Stimulated activated naive B cell treated with anti-CD40 and anti-IgM and Interleukin-4, amounts not matched to agents 10 μg/mL and 1 μg/mL and 100 μg/mL, for 72 hours (primary cell): Measurements from ENCODE around the gene CAMK2N2.

ENCODE experiments used
- ATAC-seq, 2 donors: fragments of 150-1000 bp; cut with Tn5 transposase; replicated peaks; 2 replicates each; pipeline ENCODE4 v1.10.0; 2021; ENCODE audit warnings: moderate library complexity in 1 of 2
- DNase-seq: peaks from one replicate; pipeline ENCODE4 v3.0.0; 2021
- H3K27ac Mint-ChIP-seq: one replicate; pipeline ENCODE4 v1.8.0; 2022; ENCODE audit warnings: mild to moderate bottlenecking, mixed read lengths
- H3K27me3 Mint-ChIP-seq, 2 donors: one replicate each; pipeline ENCODE4 v1.8.0; 2022; ENCODE audit warnings: mixed read lengths in 2 of 2
- H3K36me3 Mint-ChIP-seq, 2 donors: one replicate each; pipeline ENCODE4 v1.8.0; 2022; ENCODE audit warnings: mixed read lengths in 2 of 2, mild to moderate bottlenecking in 1 of 2
- H3K4me1 Mint-ChIP-seq, 2 donors: one replicate each; pipeline ENCODE4 v1.8.0; 2022; ENCODE audit warnings: mixed read lengths in 2 of 2, mild to moderate bottlenecking in 1 of 2
- H3K4me3 Mint-ChIP-seq, 2 donors: one replicate each; pipeline ENCODE4 v1.8.0; 2022; ENCODE audit warnings: mild to moderate bottlenecking in 2 of 2, mixed read lengths in 2 of 2, moderate library complexity in 1 of 2
- H3K9me3 Mint-ChIP-seq, 2 donors: one replicate each; pipeline ENCODE4 v1.8.0; 2022; ENCODE audit warnings: mixed read lengths in 2 of 2, mild to moderate bottlenecking in 1 of 2

The CAMK2N2 gene

GRCh38 chr3:184259396-184259877 lies 1.9 kb downstream of the CAMK2N2 start:
- H3K36me3 Mint-ChIP-seq = peaks cover 9 to 22% of the 10 kb centered on the region in 2 donors
- no peaks in the 10 kb centered on the region for H3K9me3 Mint-ChIP-seq
- DNase-seq (no peak), ATAC-seq (no peak)
- H3K4me3 Mint-ChIP-seq = peak overlapping the region; percentile 52 to 65
- peaks cover 38 to 48% of the 10 kb centered on the region in 2 donors for H3K27me3 Mint-ChIP-seq
- no peak overlapping the region for H3K27ac Mint-ChIP-seq
- peaks cover 17 to 18% of the 10 kb centered on the region in 2 donors for H3K4me1 Mint-ChIP-seq

GRCh38 chr3:184258926-184259325 lies 2.4 kb downstream of the CAMK2N2 start:
- Mint-ChIP-seq H3K4me3 (no peak overlapping the region), H3K4me1 (peaks cover 17 to 18% of the 10 kb centered on the region in 2 donors), H3K9me3 (no peaks in the 10 kb centered on the region), H3K27ac (no peak overlapping the region), H3K36me3 (peaks cover 9 to 22% of the 10 kb centered on the region in 2 donors), H3K27me3 (peaks cover 38 to 45% of the 10 kb centered on the region in 2 donors)
- no peak for DNase-seq
- no peak for ATAC-seq

GRCh38 chr3:184257083-184257915 lies 4.1 kb downstream of the CAMK2N2 start:
- ATAC-seq (no peak), DNase-seq (no peak)
- Mint-ChIP-seq H3K27me3 (peaks cover 26 to 31% of the 10 kb centered on the region in 2 donors), H3K4me1 (peaks cover 14 to 16% of the 10 kb centered on the region in 2 donors), H3K9me3 (no peaks in the 10 kb centered on the region), H3K27ac (no peak overlapping the region), H3K4me3 (no peak overlapping the region), H3K36me3 (peaks cover 8 to 22% of the 10 kb centered on the region in 2 donors)

- Mint-ChIP-seq H3K27me3 (peaks cover 17 to 18% of the 10 kb centered on the region in 2 donors), H3K36me3 (peaks cover 8 to 21% of the 10 kb centered on the region in 2 donors), H3K4me1 (peaks cover 6% of the 10 kb centered on the region in 2 donors), H3K9me3 (no peaks in the 10 kb centered on the region), H3K4me3 (no peak overlapping the region), H3K27ac (no peak overlapping the region)
- ATAC-seq = no peak
- DNase-seq = no peak
Measured at GRCh38 chr3:184255291-184256039, 5.9 kb downstream of the CAMK2N2 start.

- Mint-ChIP-seq H3K4me3 (peak overlapping the region; percentile 91 to 99), H3K27me3 (no peaks in the 10 kb centered on the region), H3K4me1 (peaks cover 8 to 23% of the 10 kb centered on the region in 2 donors), H3K27ac (peak overlapping the region; percentile 100), H3K36me3 (peaks cover 2 to 5% of the 10 kb centered on the region in 2 donors), H3K9me3 (no peaks in the 10 kb centered on the region)
- ATAC-seq = peak; percentile 76 to 78
- peak; percentile 85 for DNase-seq
Measured at GRCh38 chr3:184250167-184250828, 11.1 kb downstream of the CAMK2N2 start.

DNA sequence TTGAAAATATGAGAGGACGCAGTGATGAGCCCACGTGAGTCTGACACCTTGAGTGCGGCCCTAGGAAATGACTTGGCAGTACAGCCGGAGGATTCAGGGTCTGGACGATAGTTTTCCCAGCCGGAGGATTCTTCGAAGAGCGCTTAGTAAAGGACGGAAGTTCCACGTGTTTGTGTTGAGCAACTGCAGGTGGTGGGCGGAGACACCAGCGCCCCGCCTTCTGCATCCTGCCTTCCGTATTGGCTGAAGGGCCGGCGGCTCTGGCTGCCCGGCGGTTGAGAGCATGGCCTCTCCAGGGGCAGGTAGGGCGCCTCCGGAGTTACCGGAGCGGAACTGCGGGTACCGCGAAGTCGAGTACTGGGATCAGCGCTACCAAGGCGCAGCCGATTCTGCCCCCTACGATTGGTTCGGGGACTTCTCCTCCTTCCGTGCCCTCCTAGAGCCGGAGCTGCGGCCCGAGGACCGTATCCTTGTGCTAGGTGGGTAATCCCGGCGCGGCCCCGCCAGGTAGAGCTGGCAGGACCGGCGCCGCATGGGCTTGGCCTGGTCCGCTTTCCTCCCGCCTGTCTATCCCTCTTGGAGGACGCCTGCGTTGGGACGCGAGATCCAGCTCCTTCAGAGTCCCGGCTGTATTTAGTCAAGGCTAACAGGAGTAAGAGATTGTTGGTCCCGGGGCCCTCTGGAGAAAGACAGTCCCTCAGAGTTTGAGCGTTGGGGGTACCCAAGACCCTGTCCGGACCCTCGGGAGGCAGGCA lies 11.8 kb downstream of the CAMK2N2 start, which contains the start of gene EEF1AKMT4:
Gene EEF1AKMT4, plus strand, starts transcription at position 261 of the 755 bp plus-strand sequence. Its CDS starts 23 bp downstream, at position 284.
- H3K27me3 Mint-ChIP-seq = no peaks in the 10 kb centered on the region
- ATAC-seq (peak; percentile 88 to 92), DNase-seq (peak; percentile 91)
- peak within 1 kb of the TSS; percentile 91 to 99 for H3K4me3 Mint-ChIP-seq
- H3K36me3 Mint-ChIP-seq = peaks cover 9 to 12% of the 10 kb centered on the region in 2 donors
- H3K27ac Mint-ChIP-seq = peak within 1 kb of the TSS; percentile 100
- peaks cover 10 to 23% of the 10 kb centered on the region in 2 donors for H3K4me1 Mint-ChIP-seq
- H3K9me3 Mint-ChIP-seq = no peaks in the 10 kb centered on the region

DNA sequence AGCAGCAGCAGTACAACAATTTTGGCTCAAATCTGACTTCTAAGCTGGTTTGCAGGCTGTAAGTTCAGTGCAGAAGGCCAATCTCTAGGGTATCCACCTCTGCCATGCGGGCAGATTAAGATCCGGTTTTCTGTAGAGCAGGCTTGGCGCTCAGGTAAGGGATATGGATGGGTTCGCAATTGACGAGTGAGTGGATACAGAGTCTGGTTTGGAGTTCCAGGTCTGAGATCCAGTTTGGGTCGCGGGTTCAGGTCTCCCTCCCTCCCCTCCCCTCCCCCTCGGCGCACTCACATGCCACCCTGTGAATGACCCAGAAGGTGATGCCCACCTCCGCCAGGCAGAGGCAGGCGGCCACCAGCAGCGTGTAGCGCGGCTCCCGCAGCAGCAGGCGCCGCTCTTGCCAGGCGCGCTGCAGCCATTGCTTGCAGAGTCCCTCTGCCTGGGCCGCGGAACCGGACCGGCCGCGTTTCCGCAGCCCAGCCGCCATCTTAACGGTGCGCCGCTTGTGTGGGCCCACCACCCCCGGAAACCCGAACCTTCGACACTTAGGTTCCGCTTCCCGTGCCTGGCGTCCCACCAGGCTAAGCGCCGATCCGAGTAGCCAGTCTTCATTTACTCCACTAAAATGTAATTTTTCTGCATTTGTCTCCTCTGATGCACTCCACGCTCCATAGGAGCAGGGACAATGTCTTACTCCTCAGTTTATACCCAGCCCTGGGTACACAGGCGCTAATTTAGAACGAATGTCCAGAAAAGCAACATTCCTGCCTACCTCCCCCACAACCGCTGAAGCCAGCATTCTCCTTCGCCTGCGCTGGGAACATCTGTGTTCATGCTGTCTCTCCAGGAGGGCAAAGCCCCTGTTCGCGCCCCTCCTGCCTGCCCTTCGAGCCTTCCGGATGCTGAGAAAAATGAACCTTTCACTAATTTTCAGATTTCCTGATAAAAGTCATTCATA lies 12.6 kb downstream of the CAMK2N2 start, which contains the start of gene ALG3:
Gene ALG3, minus strand, starts transcription at position 509 of the 958 bp plus-strand sequence. Its CDS starts 22 bp downstream, at position 487.
- DNase-seq (peak; percentile 79), ATAC-seq (peak; percentile 63 to 65)
- Mint-ChIP-seq H3K27ac (peak within 1 kb of the TSS; percentile 100), H3K4me1 (peaks cover 13 to 23% of the 10 kb centered on the region in 2 donors), H3K4me3 (peak within 1 kb of the TSS; percentile 91 to 99), H3K27me3 (no peaks in the 10 kb centered on the region), H3K36me3 (peaks cover 13 to 19% of the 10 kb centered on the region in 2 donors), H3K9me3 (no peaks in the 10 kb centered on the region)

- peaks cover 0 to 7% of the 10 kb centered on the region in 2 donors for H3K4me1 Mint-ChIP-seq
- H3K27ac Mint-ChIP-seq = no peak overlapping the region
- ATAC-seq = no peak
- H3K36me3 Mint-ChIP-seq = peaks cover 21 to 33% of the 10 kb centered on the region in 2 donors
- H3K4me3 Mint-ChIP-seq = no peak overlapping the region
- no peaks in the 10 kb centered on the region for H3K9me3 Mint-ChIP-seq
- H3K27me3 Mint-ChIP-seq = no peaks in the 10 kb centered on the region
- DNase-seq = no peak
Measured at GRCh38 chr3:184242297-184242685, 19.1 kb downstream of the CAMK2N2 start.

- Mint-ChIP-seq H3K36me3 (peaks cover 21 to 33% of the 10 kb centered on the region in 2 donors), H3K4me3 (no peak overlapping the region), H3K27ac (no peak overlapping the region), H3K9me3 (no peaks in the 10 kb centered on the region), H3K27me3 (no peaks in the 10 kb centered on the region), H3K4me1 (peaks cover 0 to 7% of the 10 kb centered on the region in 2 donors)
- no peak for DNase-seq
- ATAC-seq = peak; percentile 51 to 55
Measured at GRCh38 chr3:184241447-184242296, 19.7 kb downstream of the CAMK2N2 start.

DNA sequence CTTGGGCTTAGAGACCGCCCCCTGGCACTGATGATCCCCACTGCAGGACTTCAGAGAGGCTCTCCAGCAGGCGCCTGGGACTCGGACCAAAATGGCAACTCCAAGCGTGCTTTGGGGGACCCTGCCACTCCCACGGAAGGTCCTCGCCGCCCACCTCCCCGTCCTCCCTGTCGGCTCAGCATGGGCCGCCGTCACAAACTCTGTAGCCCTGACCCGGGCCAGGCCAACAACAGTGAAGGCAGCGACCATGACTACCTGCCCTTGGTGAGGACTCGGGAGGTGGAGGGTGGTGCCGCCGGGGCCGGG lies 20.3 kb downstream of the CAMK2N2 start:
- ATAC-seq (no peak), DNase-seq (no peak)
- Mint-ChIP-seq H3K27me3 (no peaks in the 10 kb centered on the region), H3K27ac (no peak overlapping the region), H3K36me3 (peaks cover 21 to 32% of the 10 kb centered on the region in 2 donors), H3K9me3 (no peaks in the 10 kb centered on the region), H3K4me3 (no peak overlapping the region), H3K4me1 (peaks cover 0 to 7% of the 10 kb centered on the region in 2 donors)

GRCh38 chr3:184240384-184241140 lies 20.8 kb downstream of the CAMK2N2 start:
- DNase-seq (no peak), ATAC-seq (peak in 1 of 2 donors; percentile 38)
- H3K36me3 Mint-ChIP-seq = peaks cover 21 to 28% of the 10 kb centered on the region in 2 donors
- H3K9me3 Mint-ChIP-seq = no peaks in the 10 kb centered on the region
- H3K4me3 Mint-ChIP-seq = no peak overlapping the region
- no peaks in the 10 kb centered on the region for H3K27me3 Mint-ChIP-seq
- H3K27ac Mint-ChIP-seq = no peak overlapping the region
- peaks cover 0 to 7% of the 10 kb centered on the region in 2 donors for H3K4me1 Mint-ChIP-seq
